MM.1S (cell line): ENCODE data around the gene SLC5A11.

Experiments used
- DNase-seq: peaks from one replicate; pipeline ENCODE4 v3.0.0-alpha.2; 2015
- H2AFZ ChIP-seq: fragments of 300-600 bp; sonication (generic); 2 replicates; pipeline ENCODE4 v1.6.0; 2016; ENCODE audit warnings: antibody characterized with exemption, low read length
- H3F3A ChIP-seq: fragments of 300-600 bp; sonication (generic); 2 replicates; pipeline ENCODE4 v1.6.1; 2016; ENCODE audit warnings: mild to moderate bottlenecking, antibody characterized with exemption, low read length, moderate library complexity, mixed read lengths; ENCODE audit not compliant: insufficient read depth
- H3K27ac ChIP-seq: fragments of 300-600 bp; sonication (generic); 2 replicates; pipeline ENCODE4 v1.5.1; 2016; ENCODE audit warnings: mild to moderate bottlenecking, low read length
- H3K27me3 ChIP-seq: fragments of 300-600 bp; sonication (generic); replicated peaks from 2 replicates; pipeline ENCODE4 v1.6.0; 2016; ENCODE audit warnings: low read length; ENCODE audit not compliant: insufficient read depth
- H3K36me3 ChIP-seq: fragments of 300-600 bp; sonication (generic); replicated peaks from 2 replicates; pipeline ENCODE4 v1.6.1; 2016; ENCODE audit warnings: mild to moderate bottlenecking, low read length, mixed read lengths; ENCODE audit not compliant: insufficient read depth
- H3K4me1 ChIP-seq: fragments of 300-600 bp; sonication (generic); 2 replicates; pipeline ENCODE4 v1.6.1; 2016; ENCODE audit warnings: low read length, mixed read lengths
- H3K4me2 ChIP-seq: fragments of 300-600 bp; sonication (generic); 2 replicates; pipeline ENCODE4 v1.6.0; 2016; ENCODE audit warnings: low read depth, low read length
- H3K4me3 ChIP-seq: fragments of 300-600 bp; sonication (generic); 2 replicates; pipeline ENCODE4 v1.5.1; 2016; ENCODE audit warnings: low read length, mixed read lengths
- H3K79me2 ChIP-seq: fragments of 300-600 bp; sonication (generic); 2 replicates; pipeline ENCODE4 v1.6.1; 2016; ENCODE audit warnings: mixed run types, low read length, mixed read lengths
- H3K9ac ChIP-seq: fragments of 300-600 bp; sonication (generic); 2 replicates; pipeline ENCODE4 v1.6.1; 2016; ENCODE audit warnings: low read length, mixed read lengths
- H3K9me2 ChIP-seq: fragments of 300-600 bp; sonication (generic); replicated peaks from 2 replicates; pipeline ENCODE4 v1.6.1; 2016; ENCODE audit warnings: mild to moderate bottlenecking, low read length, mixed read lengths; ENCODE audit not compliant: insufficient read depth
- H3K9me3 ChIP-seq: fragments of 300-600 bp; sonication (generic); replicated peaks from 2 replicates; pipeline ENCODE4 v1.6.1; 2016; ENCODE audit warnings: mild to moderate bottlenecking, low read length, mixed read lengths; ENCODE audit not compliant: insufficient read depth
- H4K20me1 ChIP-seq: fragments of 300-600 bp; sonication (generic); 2 replicates; pipeline ENCODE4 v1.6.1; 2016; ENCODE audit warnings: mild to moderate bottlenecking, low read length, moderate library complexity, mixed read lengths; ENCODE audit not compliant: insufficient read depth
- CTCF ChIP-seq: fragments of 300-600 bp; sonication (generic); IDR thresholded peaks from 2 replicates; pipeline ENCODE4 v1.5.1; 2016; ENCODE audit warnings: antibody characterized with exemption, low read length, mixed read lengths
- EZH2 ChIP-seq: fragments of 300-600 bp; sonication (generic); optimal IDR thresholded peaks from 2 replicates; pipeline ENCODE3; 2017; ENCODE audit warnings: low read depth, mild to moderate bottlenecking, antibody characterized with exemption, low read length, mixed read lengths
- EZH2phosphoT487 ChIP-seq: fragments of 300-600 bp; sonication (generic); IDR thresholded peaks from 2 replicates; pipeline ENCODE4 v1.6.1; 2018; ENCODE audit warnings: antibody characterized with exemption, low read length

Gene SLC5A11

DNA sequence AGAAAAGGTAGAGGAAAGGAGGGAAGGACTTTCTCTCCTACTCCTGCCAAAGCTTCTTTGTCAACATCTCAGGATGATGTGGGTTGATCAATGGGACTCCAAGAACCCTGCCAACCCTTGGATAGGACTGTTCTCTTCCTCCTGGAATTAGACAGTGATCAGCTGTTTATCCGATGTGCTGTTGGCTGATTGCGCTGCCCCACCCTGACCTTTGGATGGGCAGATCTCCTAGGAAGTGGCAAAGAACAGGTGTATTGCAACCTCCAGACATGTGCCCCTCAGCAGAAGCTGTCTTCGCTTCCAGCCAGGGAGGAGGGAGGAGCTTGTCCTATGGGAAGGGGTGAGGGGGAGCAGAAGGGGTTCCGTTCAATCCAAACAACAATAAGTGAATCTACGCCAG lies 30.5 kb downstream of the SLC5A11 start:
- Histone ChIP-seq H3K27ac (no peak overlapping the region), H3K36me3 (no peaks in the 10 kb centered on the region), H3K9ac (no peak overlapping the region), H4K20me1 (no peaks in the 10 kb centered on the region), H3K79me2 (no peaks in the 10 kb centered on the region), H3K9me3 (no peaks in the 10 kb centered on the region), H2AFZ (no peak overlapping the region), H3K4me3 (no peak overlapping the region), H3F3A (no peaks in the 10 kb centered on the region), H3K4me1 (no peaks in the 10 kb centered on the region), H3K4me2 (no peak overlapping the region), H3K27me3 (no peaks in the 10 kb centered on the region), H3K9me2 (no peaks in the 10 kb centered on the region)
- DNase-seq, result no peak
- TF ChIP-seq EZH2 (no peak), EZH2phosphoT487 (no peak), CTCF (no peak)

GRCh38 chr16:24879684-24880083 lies 33.9 kb downstream of the SLC5A11 start:
- H3K79me2 ChIP-seq, result no peaks in the 10 kb centered on the region
- TF ChIP-seq CTCF (no peak), EZH2phosphoT487 (no peak), EZH2 (no peak)
- H3K27ac ChIP-seq, result no peak overlapping the region
- H3K36me3 ChIP-seq, result no peaks in the 10 kb centered on the region
- no peaks in the 10 kb centered on the region for H3K9me2 ChIP-seq
- DNase-seq, result no peak
- no peak overlapping the region for H2AFZ ChIP-seq
- H3F3A ChIP-seq, result no peaks in the 10 kb centered on the region
- no peak overlapping the region for H3K9ac ChIP-seq
- H3K9me3 ChIP-seq, result no peaks in the 10 kb centered on the region
- no peaks in the 10 kb centered on the region for H4K20me1 ChIP-seq
- H3K4me2 ChIP-seq, result no peak overlapping the region
- H3K4me3 ChIP-seq, result no peak overlapping the region
- no peaks in the 10 kb centered on the region for H3K4me1 ChIP-seq
- no peaks in the 10 kb centered on the region for H3K27me3 ChIP-seq

DNA sequence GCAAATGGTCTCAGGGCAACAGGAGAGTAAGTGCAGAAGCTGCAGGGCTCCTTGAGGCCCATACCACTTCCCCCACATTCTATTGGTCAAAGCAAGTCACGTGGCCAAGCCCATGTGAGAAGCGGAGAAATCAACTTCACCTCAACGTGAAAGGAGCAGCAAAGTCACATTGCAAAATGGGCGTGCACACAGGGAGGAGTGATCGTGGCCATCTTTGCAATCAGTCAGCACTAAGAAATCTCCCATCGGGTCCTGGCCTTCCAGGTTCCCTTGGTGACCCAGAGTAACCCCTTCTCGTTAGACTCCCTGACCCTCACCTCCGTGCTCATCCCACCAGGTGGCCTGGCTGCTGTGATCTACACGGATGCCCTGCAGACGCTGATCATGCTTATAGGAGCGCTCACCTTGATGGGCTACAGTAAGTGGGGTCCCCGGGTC lies 38.0 kb downstream of the SLC5A11 start:
- Histone ChIP-seq H2AFZ (no peak overlapping the region), H3K27ac (no peak overlapping the region), H3K4me2 (no peak overlapping the region), H3K9ac (no peak overlapping the region), H3K9me2 (no peaks in the 10 kb centered on the region), H3K27me3 (no peaks in the 10 kb centered on the region), H3K4me1 (no peaks in the 10 kb centered on the region), H3F3A (no peaks in the 10 kb centered on the region), H3K36me3 (no peaks in the 10 kb centered on the region), H3K9me3 (no peaks in the 10 kb centered on the region), H4K20me1 (no peaks in the 10 kb centered on the region), H3K4me3 (no peak overlapping the region), H3K79me2 (no peaks in the 10 kb centered on the region)
- DNase-seq, result no peak
- TF ChIP-seq EZH2phosphoT487 (no peak), CTCF (no peak), EZH2 (no peak)
